Endodermal cell (in vitro differentiated cells): ENCODE data around the gene ABCC6. TPM values are rescaled to one million over a fixed set of nuclear protein-coding genes. Genes with fewer than 3 reads are reported as not detected.
"Not testable (repeated sequence)": the region's sequence is repeated elsewhere in the genome, so short reads cannot be mapped to it uniquely, and the experiment has no call there.

Experiments
- DNase-seq: peaks from one replicate; pipeline ENCODE4 v3.0.0-alpha.2; 2017
- H3K27ac ChIP-seq: 2 replicates; pipeline ENCODE4 v1.5.1; 2013; ENCODE audit warnings: mild to moderate bottlenecking, low read depth, low read length, moderate library complexity
- H3K27me3 ChIP-seq: 2 replicates; pipeline ENCODE4 v1.6.1; 2013; ENCODE audit warnings: mild to moderate bottlenecking, low read length, moderate library complexity; ENCODE audit not compliant: insufficient read depth, control insufficient read depth, poor library complexity, severe bottlenecking
- H3K36me3 ChIP-seq: 2 replicates; pipeline ENCODE4 v1.7.0; 2013; ENCODE audit warnings: mild to moderate bottlenecking, low read length, moderate library complexity; ENCODE audit not compliant: control insufficient read depth, insufficient read depth
- H3K4me1 ChIP-seq: one replicate; pipeline ENCODE4 v1.7.0; 2013; ENCODE audit warnings: low read length; ENCODE audit not compliant: control insufficient read depth, insufficient read depth
- H3K4me3 ChIP-seq: 2 replicates; pipeline ENCODE4 v1.5.1; 2013; ENCODE audit warnings: mild to moderate bottlenecking, low read length, moderate library complexity
- H3K9ac ChIP-seq: 2 replicates; pipeline ENCODE4 v1.6.1; 2013; ENCODE audit warnings: mild to moderate bottlenecking, low read length, moderate library complexity; ENCODE audit not compliant: poor library complexity, severe bottlenecking; ENCODE audit errors: extremely low read depth
- H3K9me3 ChIP-seq: 2 replicates; pipeline ENCODE4 v1.6.1; 2013; ENCODE audit warnings: mild to moderate bottlenecking, low read length, moderate library complexity; ENCODE audit not compliant: control insufficient read depth
- H3K27ac Mint-ChIP-seq: 2 replicates; pipeline ENCODE4 v1.8.0; 2020; ENCODE audit warnings: mixed read lengths
- H3K27me3 Mint-ChIP-seq: 2 replicates; pipeline ENCODE4 v1.8.0; 2021; ENCODE audit warnings: mild to moderate bottlenecking, mixed read lengths; ENCODE audit not compliant: insufficient read depth
- H3K36me3 Mint-ChIP-seq: 2 replicates; pipeline ENCODE4 v1.8.0; 2020; ENCODE audit warnings: low read depth, mixed read lengths
- H3K4me1 Mint-ChIP-seq: 2 replicates; pipeline ENCODE4 v1.8.0; 2020; ENCODE audit warnings: mixed read lengths
- H3K4me3 Mint-ChIP-seq: 2 replicates; pipeline ENCODE4 v1.8.0; 2020; ENCODE audit warnings: mild to moderate bottlenecking, moderate library complexity, mixed read lengths
- H3K9me3 Mint-ChIP-seq: 2 replicates; pipeline ENCODE4 v1.8.0; 2020; ENCODE audit warnings: mild to moderate bottlenecking, mixed read lengths
- WGBS, 2 experiments: methylation state at CpG; one replicate each; pipeline versions ENCODE4 v1.1.5 to v1.1.7; 2013; ENCODE audit warnings: missing lambda C conversion rate in 2 of 2, mixed read lengths in 1 of 2; ENCODE audit not compliant: insufficient coverage in 1 of 2, insufficient read length in 1 of 2; 5-methylcytosine and 5-hydroxymethylcytosine counted together
- total RNA-seq, 2 donors: library from RNA; stranded (reverse); fragmentation: NEBNext Ultra II Directional in 1 of 2; extraction: Animal tissue kit (Norgen Biotek cat#: 25700) in 1 of 2; gene quantifications; 2 replicates in 1 of 2; 3 replicates in 1 of 2; pipeline ENCODE4 v1.2.1, GENCODE V29; 2021
- TF ChIP-seq, protein P1 (sequence below): fragments of 200-600 bp; sonication (generic); conservative IDR thresholded peaks from 2 replicates; pipeline ENCODE4 v1.5.0; 2021; ENCODE audit warnings: antibody characterized with exemption, mild to moderate bottlenecking

ABCC6 gene
- total RNA-seq, 2 donors from 2014 or later = 6.5 to 7.8 TPM

DNA sequence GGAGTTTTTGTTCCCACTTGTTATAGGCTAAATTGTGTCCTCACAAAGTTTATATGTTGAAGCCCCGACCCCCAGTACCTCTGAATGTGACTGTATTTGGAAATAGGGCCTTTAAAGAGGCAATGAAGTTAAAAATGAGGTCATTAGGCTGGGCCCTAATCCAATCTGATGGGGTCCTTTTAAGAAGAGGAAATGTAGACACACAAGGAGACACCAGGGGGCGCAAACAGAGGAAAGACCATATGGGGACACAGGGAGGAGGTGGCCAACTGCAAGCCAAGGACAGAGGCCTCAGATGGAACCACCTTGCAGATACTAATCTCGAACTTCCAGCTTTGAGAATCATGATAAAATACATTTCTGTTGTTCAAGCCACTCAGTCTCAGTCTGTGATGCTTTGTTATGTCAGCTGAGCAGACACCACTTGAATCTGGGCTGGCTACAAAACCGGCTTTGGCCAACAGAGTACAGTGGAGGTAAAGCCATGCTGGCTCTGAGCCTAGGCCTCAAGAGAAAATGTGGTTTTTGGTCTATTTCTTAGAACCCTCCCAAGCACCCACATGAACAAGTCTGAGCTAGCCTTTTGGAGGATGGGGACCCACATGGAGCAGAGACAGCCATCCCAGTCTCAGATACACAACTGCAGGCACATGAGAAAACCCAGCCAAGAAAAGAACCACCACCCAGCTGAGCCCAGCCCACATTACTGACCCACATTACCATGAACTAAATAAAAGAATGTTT is 20.7 kb downstream of the ABCC6 start:
- not testable (repeated sequence) for H3K36me3 ChIP-seq, H3K27ac ChIP-seq, H3K9me3 ChIP-seq, H3K27me3 ChIP-seq, H3K27me3 Mint-ChIP-seq, H3K9me3 Mint-ChIP-seq, H3K36me3 Mint-ChIP-seq, H3K4me3 Mint-ChIP-seq, H3K4me1 ChIP-seq, H3K4me1 Mint-ChIP-seq, H3K4me3 ChIP-seq, H3K27ac Mint-ChIP-seq, H3K9ac ChIP-seq
- WGBS, 2 experiments = 0 to 19% methylated on average over 1 to 3 of the region's 4 CpGs
- TF ChIP-seq, protein P1, sequence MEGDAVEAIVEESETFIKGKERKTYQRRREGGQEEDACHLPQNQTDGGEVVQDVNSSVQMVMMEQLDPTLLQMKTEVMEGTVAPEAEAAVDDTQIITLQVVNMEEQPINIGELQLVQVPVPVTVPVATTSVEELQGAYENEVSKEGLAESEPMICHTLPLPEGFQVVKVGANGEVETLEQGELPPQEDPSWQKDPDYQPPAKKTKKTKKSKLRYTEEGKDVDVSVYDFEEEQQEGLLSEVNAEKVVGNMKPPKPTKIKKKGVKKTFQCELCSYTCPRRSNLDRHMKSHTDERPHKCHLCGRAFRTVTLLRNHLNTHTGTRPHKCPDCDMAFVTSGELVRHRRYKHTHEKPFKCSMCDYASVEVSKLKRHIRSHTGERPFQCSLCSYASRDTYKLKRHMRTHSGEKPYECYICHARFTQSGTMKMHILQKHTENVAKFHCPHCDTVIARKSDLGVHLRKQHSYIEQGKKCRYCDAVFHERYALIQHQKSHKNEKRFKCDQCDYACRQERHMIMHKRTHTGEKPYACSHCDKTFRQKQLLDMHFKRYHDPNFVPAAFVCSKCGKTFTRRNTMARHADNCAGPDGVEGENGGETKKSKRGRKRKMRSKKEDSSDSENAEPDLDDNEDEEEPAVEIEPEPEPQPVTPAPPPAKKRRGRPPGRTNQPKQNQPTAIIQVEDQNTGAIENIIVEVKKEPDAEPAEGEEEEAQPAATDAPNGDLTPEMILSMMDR = peak; percentile 57
- DNase-seq = peak; percentile 79

DNA sequence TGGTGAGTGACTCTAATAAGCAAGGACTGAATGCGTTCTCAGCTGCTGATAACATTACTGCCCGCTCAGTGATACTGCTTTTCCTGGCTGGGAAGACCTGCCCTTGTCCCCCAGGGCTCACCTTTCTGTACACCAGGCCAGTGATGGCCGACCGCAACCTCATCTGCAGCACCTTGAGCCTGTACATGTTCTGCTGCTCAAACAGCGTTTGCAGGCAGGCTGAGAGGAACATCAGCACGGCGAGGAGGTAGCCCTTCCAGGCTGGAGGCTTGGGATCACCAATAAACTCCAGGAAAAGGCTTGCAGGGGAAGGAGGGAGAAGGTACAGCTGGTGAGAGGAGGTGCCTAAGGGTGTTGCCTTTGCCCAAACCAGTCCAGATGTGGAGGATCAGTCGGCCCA is 21.4 kb downstream of the ABCC6 start:
- not testable (repeated sequence) for H3K9me3 Mint-ChIP-seq, H3K9ac ChIP-seq, H3K4me3 Mint-ChIP-seq, H3K27me3 Mint-ChIP-seq, H3K9me3 ChIP-seq, H3K36me3 ChIP-seq, H3K36me3 Mint-ChIP-seq, DNase-seq, H3K27ac Mint-ChIP-seq, H3K4me1 ChIP-seq, H3K4me3 ChIP-seq, H3K27me3 ChIP-seq, H3K27ac ChIP-seq, H3K4me1 Mint-ChIP-seq
- 96% methylated on average over 4 of the region's 8 CpGs; no CpG with 5 or more reads in 1 of the 2 experiments for WGBS, 2 experiments

DNA sequence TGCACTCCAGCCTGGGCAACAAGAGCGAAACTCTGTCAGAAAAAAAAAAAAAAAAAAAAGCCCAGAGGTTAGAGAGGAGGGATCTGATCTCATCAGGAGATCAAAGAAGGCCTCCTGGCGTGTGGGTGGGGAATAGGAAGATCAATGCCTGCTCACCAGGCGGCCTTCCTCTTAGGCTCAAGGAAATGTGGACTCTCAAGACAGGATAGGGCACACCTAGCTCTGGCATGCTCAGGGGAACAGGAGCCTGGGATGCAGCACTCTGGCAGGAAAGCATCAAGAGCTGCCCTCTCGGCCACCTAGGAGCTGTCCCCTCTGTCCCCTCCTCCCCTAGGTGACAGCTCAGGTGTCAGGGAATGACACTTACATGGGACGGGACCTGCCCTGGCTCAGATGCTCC is 22.9 kb downstream of the ABCC6 start:
- WGBS, 2 experiments = 35% methylated on average over 2 of the region's 5 CpGs; no CpG with 5 or more reads in 1 of the 2 experiments
- H3K27ac Mint-ChIP-seq = peak overlapping the region; percentile 21

DNA sequence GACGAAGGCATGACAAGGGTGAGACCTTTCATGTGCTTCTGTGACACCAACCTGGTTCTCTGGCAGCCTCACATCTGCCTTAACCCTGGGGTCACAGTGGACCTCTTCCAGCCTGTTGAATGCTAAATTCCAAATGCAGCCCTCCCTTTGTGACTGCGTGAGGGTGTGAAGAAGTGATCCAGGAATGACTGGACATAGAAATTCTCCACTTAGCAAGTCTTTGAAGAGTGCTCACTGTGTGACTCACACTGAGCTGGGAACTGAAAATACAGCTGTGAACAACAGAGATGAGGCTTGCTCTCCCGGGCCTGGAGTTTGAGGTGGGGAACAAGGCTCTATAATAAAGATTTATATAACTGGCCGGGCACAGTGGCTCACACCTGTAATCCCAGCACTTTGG is 23.9 kb downstream of the ABCC6 start:
- not testable (repeated sequence) for H3K4me3 Mint-ChIP-seq, H3K9me3 Mint-ChIP-seq, H3K4me3 ChIP-seq, H3K36me3 ChIP-seq, H3K36me3 Mint-ChIP-seq, H3K9me3 ChIP-seq, DNase-seq, H3K27ac ChIP-seq, H3K27me3 Mint-ChIP-seq, H3K9ac ChIP-seq, H3K27me3 ChIP-seq, H3K4me1 ChIP-seq, H3K4me1 Mint-ChIP-seq, H3K27ac Mint-ChIP-seq
- WGBS, 2 experiments = 84% methylated on average over 3 of the region's 4 CpGs; no CpG with 5 or more reads in 1 of the 2 experiments

More for the DNA sequence above, 22.9 kb downstream of the ABCC6 start:
- H3K27me3 ChIP-seq, H3K27me3 Mint-ChIP-seq, H3K9ac ChIP-seq, H3K4me3 Mint-ChIP-seq, H3K36me3 ChIP-seq, H3K4me1 ChIP-seq, H3K4me1 Mint-ChIP-seq, H3K9me3 Mint-ChIP-seq, H3K27ac ChIP-seq, H3K9me3 ChIP-seq, H3K4me3 ChIP-seq, H3K36me3 Mint-ChIP-seq: not testable (repeated sequence)
- DNase-seq = peak; percentile 63
